Astrocyte of the spinal cord (primary cell): ENCODE results near the gene NDST1.

ENCODE experiments used
- DNase-seq: peaks from one replicate; pipeline ENCODE4 v3.0.0; 2011; ENCODE audit warnings: low read depth, low spot score
- H3K4me3 ChIP-seq: 2 replicates; pipeline ENCODE4 v1.5.1; 2011; ENCODE audit warnings: low read depth, mild to moderate bottlenecking, low read length, moderate library complexity
- CTCF ChIP-seq: IDR thresholded peaks from 2 replicates; pipeline ENCODE4 v1.5.1; 2012; ENCODE audit warnings: low read depth, mild to moderate bottlenecking, low read length, inconsistent platforms
- in situ Hi-C: cut with HindIII; loops from 2 replicates; pipeline ENCODE4 v1.10.0; 2017; ENCODE audit warnings: low sequenced_read_pairs

The NDST1 gene

GRCh38 chr5:150521522-150521817 lies 13.5 kb downstream of the NDST1 start:
- no peak overlapping the region for H3K4me3 ChIP-seq
- no peak for TF ChIP-seq CTCF
- no peak for DNase-seq
- in situ Hi-C loops: no loop called here

- no peak for TF ChIP-seq CTCF
- in situ Hi-C loops: no loop called here
- no peak overlapping the region for H3K4me3 ChIP-seq
- DNase-seq: no peak
Observed at GRCh38 chr5:150521939-150522503, 14.1 kb downstream of the NDST1 start.

- in situ Hi-C loops: no loop called here
- TF ChIP-seq CTCF: no peak
- H3K4me3 ChIP-seq: no peak overlapping the region
- DNase-seq: no peak
Observed at GRCh38 chr5:150522504-150523414, 14.8 kb downstream of the NDST1 start.

GRCh38 chr5:150523472-150524350 lies 15.8 kb downstream of the NDST1 start:
- H3K4me3 ChIP-seq: no peak overlapping the region

GRCh38 chr5:150525163-150525562 lies 17.2 kb downstream of the NDST1 start:
- no peak overlapping the region for H3K4me3 ChIP-seq
- TF ChIP-seq CTCF: no peak
- no peak for DNase-seq
- in situ Hi-C loops: no loop called here

More at GRCh38 chr5:150523472-150524350, 15.8 kb downstream of the NDST1 start:
- peak; percentile 79 for DNase-seq
- in situ Hi-C loops: no loop called here
- peak; percentile 78 for TF ChIP-seq CTCF

GRCh38 chr5:150525781-150526180 lies 17.9 kb downstream of the NDST1 start:
- no peak for TF ChIP-seq CTCF
- no peak for DNase-seq
- in situ Hi-C loops: no loop called here

More at GRCh38 chr5:150525781-150526180, 17.9 kb downstream of the NDST1 start:
- H3K4me3 ChIP-seq: no peak overlapping the region
